Osteocyte (in vitro differentiated cells): ENCODE measurements around the gene ADAP1. TPM values are rescaled to one million over a fixed set of nuclear protein-coding genes. Genes with fewer than 3 reads are reported as not detected.

Experiments used
- DNase-seq: peaks from one replicate; pipeline ENCODE4 v3.0.0; 2021; ENCODE audit warnings: mixed read lengths; ENCODE audit not compliant: unreplicated experiment; ENCODE audit errors: extremely low spot score
- H3K27ac Mint-ChIP-seq: one replicate; pipeline ENCODE4 v1.8.0; 2021; ENCODE audit warnings: mild to moderate bottlenecking, mixed read lengths; ENCODE audit not compliant: unreplicated experiment
- H3K27me3 Mint-ChIP-seq: one replicate; pipeline ENCODE4 v1.8.0; 2021; ENCODE audit warnings: mixed read lengths; ENCODE audit not compliant: unreplicated experiment
- H3K36me3 Mint-ChIP-seq: one replicate; pipeline ENCODE4 v1.8.0; 2021; ENCODE audit warnings: mixed read lengths; ENCODE audit not compliant: unreplicated experiment
- H3K4me1 Mint-ChIP-seq: one replicate; pipeline ENCODE4 v1.8.0; 2021; ENCODE audit warnings: mixed read lengths; ENCODE audit not compliant: unreplicated experiment
- H3K4me3 Mint-ChIP-seq: one replicate; pipeline ENCODE4 v1.8.0; 2021; ENCODE audit warnings: mild to moderate bottlenecking, moderate library complexity, mixed read lengths; ENCODE audit not compliant: unreplicated experiment
- H3K9me3 Mint-ChIP-seq: one replicate; pipeline ENCODE4 v1.8.0; 2021; ENCODE audit warnings: mixed read lengths; ENCODE audit not compliant: unreplicated experiment
- total RNA-seq: library from RNA; stranded (reverse); gene quantifications from 2 replicates; pipeline ENCODE4 v1.2.1, GENCODE V29; 2021
- TF ChIP-seq, protein P1 (sequence below): fragments of 200-600 bp; sonication (generic); IDR thresholded peaks from 2 replicates; pipeline ENCODE4 v1.5.0; 2021; ENCODE audit warnings: antibody characterized with exemption, mild to moderate bottlenecking, moderate library complexity

ADAP1 gene
- total RNA-seq, 1 donor from 2014 or later, result 5.8 TPM

DNA sequence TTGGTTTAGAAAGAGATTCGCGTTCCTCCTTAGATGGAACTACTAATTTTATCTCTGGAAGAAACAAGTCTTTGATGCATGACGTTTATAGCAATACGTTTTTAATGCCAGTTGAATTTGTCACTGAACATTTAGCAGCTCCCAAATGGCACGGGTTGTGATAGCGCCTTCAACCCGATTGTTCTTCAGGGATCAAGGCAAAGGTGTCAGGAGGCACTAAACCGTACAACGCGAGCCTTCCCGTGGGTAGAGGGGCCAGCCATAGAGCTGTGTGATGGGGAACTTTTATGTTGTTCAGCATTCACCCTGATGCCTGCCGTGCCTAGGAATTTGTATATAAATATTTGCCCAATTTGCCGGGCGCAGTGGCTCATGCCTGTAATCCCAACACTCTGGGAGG, 74.8 kb downstream of the ADAP1 start:
- H3K4me3 Mint-ChIP-seq, result no peak overlapping the region
- H3K36me3 Mint-ChIP-seq, result peaks cover 3% of the 10 kb centered on the region
- H3K27me3 Mint-ChIP-seq, result no peaks in the 10 kb centered on the region
- H3K27ac Mint-ChIP-seq, result no peak overlapping the region
- TF ChIP-seq, protein P1, sequence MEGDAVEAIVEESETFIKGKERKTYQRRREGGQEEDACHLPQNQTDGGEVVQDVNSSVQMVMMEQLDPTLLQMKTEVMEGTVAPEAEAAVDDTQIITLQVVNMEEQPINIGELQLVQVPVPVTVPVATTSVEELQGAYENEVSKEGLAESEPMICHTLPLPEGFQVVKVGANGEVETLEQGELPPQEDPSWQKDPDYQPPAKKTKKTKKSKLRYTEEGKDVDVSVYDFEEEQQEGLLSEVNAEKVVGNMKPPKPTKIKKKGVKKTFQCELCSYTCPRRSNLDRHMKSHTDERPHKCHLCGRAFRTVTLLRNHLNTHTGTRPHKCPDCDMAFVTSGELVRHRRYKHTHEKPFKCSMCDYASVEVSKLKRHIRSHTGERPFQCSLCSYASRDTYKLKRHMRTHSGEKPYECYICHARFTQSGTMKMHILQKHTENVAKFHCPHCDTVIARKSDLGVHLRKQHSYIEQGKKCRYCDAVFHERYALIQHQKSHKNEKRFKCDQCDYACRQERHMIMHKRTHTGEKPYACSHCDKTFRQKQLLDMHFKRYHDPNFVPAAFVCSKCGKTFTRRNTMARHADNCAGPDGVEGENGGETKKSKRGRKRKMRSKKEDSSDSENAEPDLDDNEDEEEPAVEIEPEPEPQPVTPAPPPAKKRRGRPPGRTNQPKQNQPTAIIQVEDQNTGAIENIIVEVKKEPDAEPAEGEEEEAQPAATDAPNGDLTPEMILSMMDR, result no peak
- H3K4me1 Mint-ChIP-seq, result peaks cover 24% of the 10 kb centered on the region
- H3K9me3 Mint-ChIP-seq, result no peaks in the 10 kb centered on the region
- no peak for DNase-seq

DNA sequence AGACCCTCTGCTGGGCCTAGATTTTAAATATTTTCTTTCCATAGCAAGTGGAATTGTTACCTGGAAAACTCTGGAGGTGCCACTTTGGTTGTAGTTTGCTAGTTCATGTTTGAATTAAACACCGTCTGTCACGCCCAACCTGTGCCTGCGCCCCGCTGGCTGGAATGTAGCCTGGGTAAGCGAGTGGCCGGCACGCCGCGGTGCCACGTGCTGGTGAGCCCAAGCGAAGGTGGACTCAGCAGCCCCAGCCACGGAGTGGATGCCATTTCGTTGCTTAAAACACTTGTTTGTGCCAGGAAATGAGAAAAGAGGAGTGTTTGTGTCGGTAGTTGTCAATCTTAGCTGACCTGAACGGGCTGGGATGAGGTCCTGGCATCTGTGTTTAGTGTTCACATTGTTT, 75.4 kb downstream of the ADAP1 start:
- TF ChIP-seq, protein P1, result no peak
- Mint-ChIP-seq H3K4me3 (peak overlapping the region; percentile 42), H3K27me3 (no peaks in the 10 kb centered on the region), H3K27ac (no peak overlapping the region), H3K36me3 (peaks cover 3% of the 10 kb centered on the region), H3K9me3 (no peaks in the 10 kb centered on the region), H3K4me1 (peaks cover 20% of the 10 kb centered on the region)
- no peak for DNase-seq

DNA sequence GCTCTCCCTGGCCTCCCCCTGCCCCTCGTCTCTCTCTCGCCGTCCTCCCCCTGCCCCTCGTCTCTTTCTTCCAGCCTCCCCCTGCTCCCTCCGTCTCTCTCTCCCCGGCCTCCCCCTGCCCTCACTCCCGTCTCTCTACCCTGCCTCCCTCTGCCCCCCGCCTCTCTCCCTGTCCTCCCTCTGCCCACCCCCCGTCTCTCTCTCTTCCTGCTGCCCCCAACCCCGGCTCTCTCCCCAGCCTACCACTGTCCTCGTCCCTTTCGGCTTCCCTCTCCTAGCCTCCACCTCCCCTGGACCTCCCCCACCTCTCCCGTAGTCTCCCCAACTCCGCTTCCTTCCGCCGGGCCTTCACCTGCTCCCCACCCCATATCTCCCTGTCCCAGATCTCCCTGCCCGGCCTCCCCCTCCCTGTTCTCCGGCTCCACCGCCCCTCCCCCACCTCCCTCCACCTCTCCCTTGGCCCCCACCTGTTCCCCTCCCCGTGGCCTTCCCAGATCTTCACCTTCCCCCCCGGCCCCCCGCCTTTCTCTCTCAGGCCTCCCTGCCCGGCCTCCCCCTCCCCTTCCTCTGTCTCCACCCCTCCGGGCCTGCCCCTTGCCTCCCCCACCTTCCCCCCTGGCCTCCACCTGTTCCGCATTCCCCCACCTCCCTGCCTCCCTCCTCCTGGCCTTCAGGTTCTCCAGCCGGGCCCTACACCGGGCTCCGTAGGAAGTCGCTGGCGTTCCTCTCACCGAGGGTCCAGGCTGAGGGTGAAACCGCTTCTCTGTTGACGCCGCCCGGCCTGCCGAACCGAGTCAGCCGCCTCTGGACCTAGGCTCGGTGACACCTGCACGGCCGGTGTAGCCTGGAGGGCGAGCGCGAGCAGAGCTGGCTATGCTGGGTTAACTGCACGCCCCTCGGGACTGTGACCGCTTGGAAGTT, 76.9 kb downstream of the ADAP1 start:
- peaks cover 24% of the 10 kb centered on the region for H3K4me1 Mint-ChIP-seq
- H3K4me3 Mint-ChIP-seq, result peak overlapping the region; percentile 89
- peaks cover 11% of the 10 kb centered on the region for H3K36me3 Mint-ChIP-seq
- H3K27ac Mint-ChIP-seq, result peak overlapping the region; percentile 85
- DNase-seq, result no peak
- H3K27me3 Mint-ChIP-seq, result no peaks in the 10 kb centered on the region
- TF ChIP-seq, protein P1, result no peak
- H3K9me3 Mint-ChIP-seq, result no peaks in the 10 kb centered on the region

DNA sequence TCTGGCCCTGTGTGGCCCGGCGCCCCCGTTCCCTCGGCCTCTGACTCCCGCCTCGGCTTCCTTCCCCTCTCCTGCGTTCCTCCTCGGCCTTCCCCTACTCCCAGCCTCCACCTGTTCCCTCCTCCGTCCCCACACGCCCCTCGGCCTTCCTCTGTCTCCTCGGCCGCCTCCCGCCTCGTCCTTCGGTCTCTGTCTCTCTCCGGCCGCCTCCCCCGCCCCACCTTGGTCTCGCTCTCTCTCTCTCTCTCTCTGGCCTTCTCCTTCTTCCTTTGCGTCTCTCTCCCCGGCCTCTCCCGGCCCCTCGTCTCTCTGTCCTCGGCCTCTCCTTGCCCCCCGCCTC, 77.5 kb downstream of the ADAP1 start:
- H3K4me3 Mint-ChIP-seq, result peak overlapping the region; percentile 89
- peaks cover 16% of the 10 kb centered on the region for H3K36me3 Mint-ChIP-seq
- H3K9me3 Mint-ChIP-seq, result no peaks in the 10 kb centered on the region
- H3K4me1 Mint-ChIP-seq, result peaks cover 22% of the 10 kb centered on the region
- H3K27me3 Mint-ChIP-seq, result no peaks in the 10 kb centered on the region
- H3K27ac Mint-ChIP-seq, result peak overlapping the region; percentile 85
- TF ChIP-seq, protein P1, result no peak
- DNase-seq, result no peak

DNA sequence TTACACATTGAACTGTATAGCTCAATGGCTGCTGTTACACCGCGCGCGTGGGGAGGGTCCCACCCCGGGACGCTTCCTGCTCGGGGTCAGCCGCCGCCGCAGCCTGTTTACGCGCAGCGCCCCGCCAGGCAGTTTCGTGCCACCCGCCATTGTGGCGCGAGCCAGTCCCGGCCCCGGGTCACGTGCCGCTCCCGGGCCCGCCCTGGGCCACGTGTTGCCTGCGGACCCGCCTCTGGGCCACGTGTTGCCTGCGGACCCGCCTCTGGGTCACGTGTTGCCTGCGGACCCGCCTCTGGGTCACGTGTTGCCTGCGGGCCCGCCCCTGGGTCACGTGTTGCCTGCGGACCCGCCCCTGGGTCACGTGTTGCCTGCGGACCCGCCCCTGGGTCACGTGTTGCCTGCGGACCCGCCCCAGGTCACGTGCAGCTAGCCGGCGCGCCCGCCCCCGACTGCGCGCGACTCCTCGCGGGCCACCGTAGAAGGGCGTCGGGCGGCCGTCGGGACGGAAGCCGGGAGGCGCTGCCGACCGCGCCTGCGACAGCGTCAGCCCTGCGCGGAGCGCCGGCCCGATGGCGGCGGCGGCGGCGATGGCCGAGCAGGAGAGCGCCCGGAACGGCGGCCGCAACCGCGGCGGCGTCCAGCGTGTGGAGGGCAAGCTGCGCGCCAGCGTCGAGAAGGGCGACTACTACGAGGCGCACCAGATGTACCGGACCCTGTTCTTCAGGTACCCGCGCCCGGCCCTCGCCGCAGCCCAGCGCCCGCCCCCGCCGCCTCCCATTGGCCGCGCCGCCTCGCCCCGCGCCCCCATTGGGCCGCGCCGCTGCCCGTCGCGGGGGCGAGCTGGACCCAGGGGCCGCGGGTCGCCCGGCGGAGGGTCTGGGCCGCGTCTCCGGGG, 78.2 kb downstream of the ADAP1 start, which contains the start of gene GET4:
Gene GET4, plus strand, starts transcription at position 478 of the 895 bp plus-strand sequence. Its CDS starts 92 bp downstream, at position 570.
- H3K27me3 Mint-ChIP-seq, result no peaks in the 10 kb centered on the region

More for the DNA sequence above, 78.2 kb downstream of the ADAP1 start, which contains the start of gene GET4:
- Mint-ChIP-seq H3K4me1 (peaks cover 20% of the 10 kb centered on the region), H3K36me3 (peaks cover 20% of the 10 kb centered on the region), H3K9me3 (no peaks in the 10 kb centered on the region), H3K4me3 (peak within 1 kb of the TSS; percentile 89), H3K27ac (peak within 1 kb of the TSS; percentile 85)
- TF ChIP-seq, protein P1, result peak; percentile 18
- DNase-seq, result peak; percentile 100
